ENCODE measurements around the gene DCTN4.

DCTN4 gene

DNA sequence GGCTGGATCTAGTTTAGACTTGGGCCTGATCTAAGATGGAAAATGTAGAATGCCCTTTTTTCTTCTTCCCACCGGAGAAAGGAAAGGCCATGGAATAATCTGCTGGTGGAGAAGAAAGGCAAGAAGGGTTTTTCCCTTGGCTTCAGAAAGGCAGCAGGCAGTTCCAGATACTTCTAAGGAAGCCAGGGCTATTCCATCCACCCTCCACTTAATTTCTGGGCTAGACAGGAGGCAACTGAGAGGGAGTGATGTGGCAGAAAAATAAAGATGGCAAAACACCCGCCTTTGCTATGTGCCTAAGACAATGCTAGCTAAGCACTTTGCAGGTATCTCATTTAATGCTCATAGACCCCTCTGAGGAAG lies 87.9 kb downstream of the DCTN4 start:
- H3K4me3 ChIP-seq (ENCODE audit: insufficient read depth, low read length, poor library complexity, severe bottlenecking) = no peak overlapping the region
- no peak overlapping the region for H3K4me2 ChIP-seq (ENCODE audit: low read depth, low read length, poor library complexity, severe bottlenecking)

DNA sequence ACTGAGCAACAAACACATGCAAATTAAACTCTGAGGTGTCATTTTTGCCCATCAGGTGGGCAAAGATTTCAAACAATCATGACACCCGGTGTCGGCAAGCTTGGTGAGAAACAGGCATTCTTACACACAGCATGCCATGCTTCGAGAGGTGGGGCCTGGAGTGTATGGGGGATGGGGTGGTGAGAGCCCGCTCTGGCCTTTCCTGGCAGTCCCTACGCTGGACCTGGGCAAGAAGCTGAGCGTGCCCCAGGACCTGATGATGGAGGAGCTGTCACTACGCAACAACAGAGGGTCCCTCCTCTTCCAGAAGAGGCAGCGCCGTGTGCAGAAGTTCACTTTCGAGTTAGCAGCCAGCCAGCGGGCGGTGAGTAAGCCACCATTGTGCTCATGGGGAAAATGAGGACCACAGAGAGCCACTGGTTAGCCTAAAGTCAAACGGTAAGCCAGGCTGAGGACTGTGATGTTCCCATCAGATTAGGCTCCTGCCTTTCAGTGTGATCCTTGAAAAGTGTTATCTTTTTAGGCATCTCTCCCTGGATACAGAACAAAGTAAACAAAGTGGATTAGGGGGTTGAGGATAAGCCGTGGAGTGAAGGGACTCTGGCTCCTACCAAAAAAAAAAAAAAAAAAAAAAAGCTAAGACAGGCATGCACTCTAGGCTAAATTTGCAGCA lies 88.4 kb downstream of the DCTN4 start:
- no peak overlapping the region for H2AFZ ChIP-seq (ENCODE audit: low read depth, low read length, severe bottlenecking)
- no peaks in the 10 kb centered on the region for H3F3A ChIP-seq (ENCODE audit: insufficient read depth)
- no peaks in the 10 kb centered on the region for H3K27me3 ChIP-seq (ENCODE audit: low read length)
- no peak overlapping the region for H3K27ac ChIP-seq (ENCODE audit: low read depth, low read length)
- no peaks in the 10 kb centered on the region for H3K79me2 ChIP-seq (ENCODE audit: insufficient read depth, low read length)
- no peaks in the 10 kb centered on the region for H4K20me1 ChIP-seq (ENCODE audit: low read depth, low read length)
- no peak overlapping the region for H3K9ac ChIP-seq (ENCODE audit: low read length)
- H3K9me2 ChIP-seq (replicated peaks; ENCODE audit: insufficient read depth, low read length) = no peaks in the 10 kb centered on the region
- H3K9me3 ChIP-seq (ENCODE audit: insufficient read depth, low read length) = no peaks in the 10 kb centered on the region
- no peak overlapping the region for H3K4me2 ChIP-seq (ENCODE audit: low read depth, low read length, poor library complexity, severe bottlenecking)
- no peaks in the 10 kb centered on the region for H3K36me3 ChIP-seq (ENCODE audit: low read length)
- no peak overlapping the region for H3K4me3 ChIP-seq (ENCODE audit: insufficient read depth, low read length, poor library complexity, severe bottlenecking)
- TF ChIP-seq EZH2phosphoT487 (conservative IDR thresholded peaks at IDR 0.05; ENCODE audit: low read length) = no peak
- TF ChIP-seq, protein P1, sequence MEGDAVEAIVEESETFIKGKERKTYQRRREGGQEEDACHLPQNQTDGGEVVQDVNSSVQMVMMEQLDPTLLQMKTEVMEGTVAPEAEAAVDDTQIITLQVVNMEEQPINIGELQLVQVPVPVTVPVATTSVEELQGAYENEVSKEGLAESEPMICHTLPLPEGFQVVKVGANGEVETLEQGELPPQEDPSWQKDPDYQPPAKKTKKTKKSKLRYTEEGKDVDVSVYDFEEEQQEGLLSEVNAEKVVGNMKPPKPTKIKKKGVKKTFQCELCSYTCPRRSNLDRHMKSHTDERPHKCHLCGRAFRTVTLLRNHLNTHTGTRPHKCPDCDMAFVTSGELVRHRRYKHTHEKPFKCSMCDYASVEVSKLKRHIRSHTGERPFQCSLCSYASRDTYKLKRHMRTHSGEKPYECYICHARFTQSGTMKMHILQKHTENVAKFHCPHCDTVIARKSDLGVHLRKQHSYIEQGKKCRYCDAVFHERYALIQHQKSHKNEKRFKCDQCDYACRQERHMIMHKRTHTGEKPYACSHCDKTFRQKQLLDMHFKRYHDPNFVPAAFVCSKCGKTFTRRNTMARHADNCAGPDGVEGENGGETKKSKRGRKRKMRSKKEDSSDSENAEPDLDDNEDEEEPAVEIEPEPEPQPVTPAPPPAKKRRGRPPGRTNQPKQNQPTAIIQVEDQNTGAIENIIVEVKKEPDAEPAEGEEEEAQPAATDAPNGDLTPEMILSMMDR (IDR thresholded peaks at IDR 0.05; ENCODE audit: insufficient read depth, low read length, poor library complexity, severe bottlenecking) = no peak

More for the DNA sequence above, 87.9 kb downstream of the DCTN4 start:
- Histone ChIP-seq H3K27me3 (ENCODE audit: low read length) (no peaks in the 10 kb centered on the region), H3K9me3 (ENCODE audit: insufficient read depth, low read length) (no peaks in the 10 kb centered on the region), H3K9ac (ENCODE audit: low read length) (no peak overlapping the region), H3F3A (ENCODE audit: insufficient read depth) (no peaks in the 10 kb centered on the region), H3K27ac (ENCODE audit: low read depth, low read length) (no peak overlapping the region), H3K36me3 (ENCODE audit: low read length) (no peaks in the 10 kb centered on the region), H2AFZ (ENCODE audit: low read depth, low read length, severe bottlenecking) (no peak overlapping the region), H4K20me1 (ENCODE audit: low read depth, low read length) (no peaks in the 10 kb centered on the region), H3K79me2 (ENCODE audit: insufficient read depth, low read length) (no peaks in the 10 kb centered on the region), H3K9me2 (replicated peaks; ENCODE audit: insufficient read depth, low read length) (no peaks in the 10 kb centered on the region)
- TF ChIP-seq, protein P1 (IDR thresholded peaks at IDR 0.05; ENCODE audit: insufficient read depth, low read length, poor library complexity, severe bottlenecking) = no peak
- TF ChIP-seq EZH2phosphoT487 (conservative IDR thresholded peaks at IDR 0.05; ENCODE audit: low read length) = no peak

DNA sequence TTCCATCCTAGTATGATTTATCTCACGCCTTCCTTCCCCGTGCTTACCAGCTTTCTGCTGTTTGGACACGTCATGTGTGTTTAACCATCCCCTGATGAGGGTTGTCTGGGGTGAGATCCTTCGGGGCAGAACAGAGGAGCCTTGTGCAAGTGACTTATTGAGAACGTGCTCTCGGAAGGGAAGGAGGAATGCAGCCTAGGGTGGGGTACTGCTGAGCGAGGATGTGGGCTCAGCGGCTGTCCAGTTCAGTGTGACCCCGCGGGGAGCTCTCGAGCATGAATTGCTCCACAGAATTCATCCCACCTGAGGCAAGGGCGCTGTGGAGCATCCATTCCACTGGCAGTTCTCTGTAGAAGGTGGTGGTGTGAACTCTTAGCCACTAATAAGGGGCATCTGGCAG lies 93.8 kb downstream of the DCTN4 start:
- TF ChIP-seq EZH2phosphoT487 (conservative IDR thresholded peaks at IDR 0.05; ENCODE audit: low read length) = no peak
- TF ChIP-seq, protein P1 (IDR thresholded peaks at IDR 0.05; ENCODE audit: insufficient read depth, low read length, poor library complexity, severe bottlenecking) = no peak
- Histone ChIP-seq H3K79me2 (ENCODE audit: insufficient read depth, low read length) (no peaks in the 10 kb centered on the region), H3K9ac (ENCODE audit: low read length) (no peak overlapping the region), H3K9me3 (ENCODE audit: insufficient read depth, low read length) (no peaks in the 10 kb centered on the region), H3K36me3 (ENCODE audit: low read length) (no peaks in the 10 kb centered on the region), H3K4me2 (ENCODE audit: low read depth, low read length, poor library complexity, severe bottlenecking) (no peak overlapping the region), H3K4me3 (ENCODE audit: insufficient read depth, low read length, poor library complexity, severe bottlenecking) (no peak overlapping the region), H3K27ac (ENCODE audit: low read depth, low read length) (no peak overlapping the region), H3K9me2 (replicated peaks; ENCODE audit: insufficient read depth, low read length) (no peaks in the 10 kb centered on the region), H2AFZ (ENCODE audit: low read depth, low read length, severe bottlenecking) (no peak overlapping the region), H4K20me1 (ENCODE audit: low read depth, low read length) (no peaks in the 10 kb centered on the region), H3F3A (ENCODE audit: insufficient read depth) (no peaks in the 10 kb centered on the region), H3K27me3 (ENCODE audit: low read length) (no peaks in the 10 kb centered on the region)

Data from SU-DHL-6 (cell line).